HFF-Myc (cell line): ENCODE measurements around the gene RPL22.

Experiments
- DNase-seq: peaks from one replicate; pipeline ENCODE4 v3.0.0-alpha.2; 2011; ENCODE audit warnings: low read depth; ENCODE audit errors: extremely low read depth
- H3K4me3 ChIP-seq: replicated peaks from 2 replicates; pipeline ENCODE4 v1.5.1; 2011; ENCODE audit warnings: low read depth, mild to moderate bottlenecking, control low read depth, low read length
- CTCF ChIP-seq: IDR thresholded peaks from 2 replicates; pipeline ENCODE4 v1.5.1; 2012; ENCODE audit warnings: mild to moderate bottlenecking, low read depth, low read length, control low read depth; ENCODE audit errors: missing control alignments

RPL22 gene

GRCh38 chr1:6212193-6212959 lies 13.0 kb upstream of the RPL22 start:
- no peak for DNase-seq
- no peak overlapping the region for H3K4me3 ChIP-seq
- no peak for TF ChIP-seq CTCF

GRCh38 chr1:6211731-6212130 lies 12.3 kb upstream of the RPL22 start:
- no peak overlapping the region for H3K4me3 ChIP-seq
- DNase-seq = no peak
- no peak for TF ChIP-seq CTCF

GRCh38 chr1:6210591-6211355 lies 11.4 kb upstream of the RPL22 start:
- H3K4me3 ChIP-seq = no peak overlapping the region
- TF ChIP-seq CTCF = no peak
- no peak for DNase-seq

- DNase-seq = no peak
- H3K4me3 ChIP-seq = peak overlapping the region; percentile 63
- peak; percentile 14 for TF ChIP-seq CTCF
Observed at GRCh38 chr1:6209661-6210580, 10.5 kb upstream of the RPL22 start.

- peak overlapping the region; percentile 63 for H3K4me3 ChIP-seq
- DNase-seq = no peak
- TF ChIP-seq CTCF = peak; percentile 35
Observed at GRCh38 chr1:6208723-6209660, 9.6 kb upstream of the RPL22 start.

- H3K4me3 ChIP-seq = peak overlapping the region; percentile 63
- no peak for DNase-seq
- no peak for TF ChIP-seq CTCF
Observed at GRCh38 chr1:6207921-6208320, 8.5 kb upstream of the RPL22 start.
